A673 (cell line): ENCODE data around the gene HPS3.

ENCODE experiments used
- EZH2 ChIP-seq: fragments of 200-600 bp; sonication (generic); IDR thresholded peaks from 2 replicates; pipeline ENCODE4 v1.6.1; 2017; ENCODE audit warnings: borderline replicate concordance, low read depth, mild to moderate bottlenecking, mixed read lengths, antibody characterized with exemption, low read length; ENCODE audit not compliant: poor library complexity, severe bottlenecking
- TF ChIP-seq, protein P1 (sequence below): fragments of 300-800, 200-600 bp; sonication (generic); conservative IDR thresholded peaks from 2 replicates; pipeline ENCODE4 v1.5.1; 2017; ENCODE audit warnings: low read depth, mild to moderate bottlenecking, antibody characterized with exemption, low read length, moderate library complexity, mixed read lengths

DNA sequence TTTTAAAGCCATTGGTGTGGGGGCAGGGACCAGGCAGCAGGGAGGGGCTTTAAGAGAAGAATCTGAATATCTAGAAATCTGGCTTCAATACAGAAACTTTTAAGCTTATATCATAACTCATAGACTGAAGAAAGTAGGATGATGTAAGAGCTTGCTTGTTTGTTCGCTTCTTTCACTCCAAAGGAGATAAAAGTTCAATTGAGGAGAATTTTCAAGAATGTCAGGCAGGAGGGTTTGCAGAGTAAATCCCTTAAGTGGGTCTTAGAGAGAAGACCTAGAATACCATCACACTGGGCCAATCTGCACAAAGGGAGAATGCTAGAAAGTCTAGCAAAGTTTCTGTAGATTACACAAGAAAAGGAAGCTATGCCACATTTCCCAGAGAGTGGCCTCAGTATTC is 39.0 kb upstream of the HPS3 start:
- TF ChIP-seq, protein P1, sequence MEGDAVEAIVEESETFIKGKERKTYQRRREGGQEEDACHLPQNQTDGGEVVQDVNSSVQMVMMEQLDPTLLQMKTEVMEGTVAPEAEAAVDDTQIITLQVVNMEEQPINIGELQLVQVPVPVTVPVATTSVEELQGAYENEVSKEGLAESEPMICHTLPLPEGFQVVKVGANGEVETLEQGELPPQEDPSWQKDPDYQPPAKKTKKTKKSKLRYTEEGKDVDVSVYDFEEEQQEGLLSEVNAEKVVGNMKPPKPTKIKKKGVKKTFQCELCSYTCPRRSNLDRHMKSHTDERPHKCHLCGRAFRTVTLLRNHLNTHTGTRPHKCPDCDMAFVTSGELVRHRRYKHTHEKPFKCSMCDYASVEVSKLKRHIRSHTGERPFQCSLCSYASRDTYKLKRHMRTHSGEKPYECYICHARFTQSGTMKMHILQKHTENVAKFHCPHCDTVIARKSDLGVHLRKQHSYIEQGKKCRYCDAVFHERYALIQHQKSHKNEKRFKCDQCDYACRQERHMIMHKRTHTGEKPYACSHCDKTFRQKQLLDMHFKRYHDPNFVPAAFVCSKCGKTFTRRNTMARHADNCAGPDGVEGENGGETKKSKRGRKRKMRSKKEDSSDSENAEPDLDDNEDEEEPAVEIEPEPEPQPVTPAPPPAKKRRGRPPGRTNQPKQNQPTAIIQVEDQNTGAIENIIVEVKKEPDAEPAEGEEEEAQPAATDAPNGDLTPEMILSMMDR = no peak
- TF ChIP-seq EZH2 = no peak
